HG03442 (cell line): Measurements from ENCODE around the gene PTH1R.

Experiments
- ATAC-seq: cut with Tn5 transposase; IDR thresholded peaks from one replicate; pipeline ENCODE4 v1.9.1; 2021; ENCODE audit warnings: mild to moderate bottlenecking, moderate library complexity; ENCODE audit not compliant: unreplicated experiment

PTH1R gene

DNA sequence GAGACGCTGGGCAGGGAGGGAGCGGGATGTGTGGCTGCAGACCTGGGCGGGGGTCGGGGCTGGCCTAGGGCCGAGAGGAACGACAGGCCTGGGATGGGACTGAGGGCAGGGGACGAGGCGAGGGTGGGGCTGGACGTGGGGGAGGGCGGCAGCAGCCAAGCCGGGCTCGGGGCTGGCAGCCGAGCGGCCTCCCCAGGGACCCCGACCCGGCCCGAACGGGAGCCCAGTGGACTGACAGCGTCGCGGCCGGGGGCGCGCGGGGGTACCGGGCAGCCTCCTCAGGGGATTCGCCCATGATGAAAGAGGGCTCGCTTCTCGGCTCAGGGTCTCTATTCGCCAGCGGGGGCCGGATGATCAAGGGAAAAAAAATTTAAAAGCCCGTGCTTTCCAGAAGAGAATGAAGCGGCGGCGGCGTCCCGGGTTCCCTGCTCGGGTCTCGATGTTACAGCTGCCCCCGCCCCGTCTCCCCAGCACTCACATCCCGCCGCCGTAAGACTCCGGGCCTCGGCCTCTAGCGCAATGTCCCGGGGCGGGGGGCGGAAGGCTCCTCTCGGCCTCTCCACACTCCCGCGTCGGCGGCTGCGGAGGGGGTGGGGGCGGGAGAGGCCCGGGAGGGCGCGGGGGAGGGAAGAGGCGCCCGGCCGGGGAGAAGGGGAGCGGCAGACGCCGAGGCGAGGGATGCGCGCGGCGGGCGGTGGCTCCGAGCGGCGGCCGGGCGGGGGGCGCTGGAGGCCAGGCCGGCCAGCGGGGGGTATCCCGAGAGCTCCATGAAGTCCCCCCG is 4.3 kb downstream of the PTH1R start:
- no peak for ATAC-seq

DNA sequence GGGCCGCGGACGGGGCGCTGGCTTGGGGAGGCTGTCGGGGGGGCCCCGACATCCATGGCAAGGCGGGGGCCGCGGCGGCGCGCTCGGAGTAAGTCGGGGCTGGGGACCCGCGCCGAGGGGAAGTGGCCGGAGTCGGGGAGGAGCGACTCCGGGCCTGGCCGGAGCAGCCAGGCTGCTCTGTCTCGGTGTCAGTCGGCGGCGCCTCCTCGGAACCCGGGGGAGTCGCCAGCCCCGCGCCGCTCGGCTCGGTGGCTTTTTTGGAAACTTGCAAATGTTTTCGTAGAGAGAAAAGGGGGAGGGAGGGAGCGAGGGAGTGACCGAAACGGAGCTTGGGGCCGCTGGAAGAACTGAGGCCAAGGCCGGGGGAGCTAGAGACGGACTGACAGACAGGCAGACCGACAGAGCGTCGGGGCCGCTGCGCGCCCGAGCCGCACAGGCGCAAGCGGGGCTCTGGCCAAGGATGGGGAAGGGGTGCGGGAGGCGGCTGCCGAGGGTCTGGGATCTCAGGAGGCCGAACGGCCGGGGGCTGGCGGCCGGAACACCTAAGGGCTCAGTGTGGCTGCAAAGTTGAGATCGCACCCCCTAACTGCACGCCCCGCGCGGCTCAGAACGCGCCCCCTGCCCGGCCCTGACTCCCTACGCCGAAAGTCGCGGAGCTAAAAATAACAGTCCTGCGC is 5.0 kb downstream of the PTH1R start:
- ATAC-seq: no peak

DNA sequence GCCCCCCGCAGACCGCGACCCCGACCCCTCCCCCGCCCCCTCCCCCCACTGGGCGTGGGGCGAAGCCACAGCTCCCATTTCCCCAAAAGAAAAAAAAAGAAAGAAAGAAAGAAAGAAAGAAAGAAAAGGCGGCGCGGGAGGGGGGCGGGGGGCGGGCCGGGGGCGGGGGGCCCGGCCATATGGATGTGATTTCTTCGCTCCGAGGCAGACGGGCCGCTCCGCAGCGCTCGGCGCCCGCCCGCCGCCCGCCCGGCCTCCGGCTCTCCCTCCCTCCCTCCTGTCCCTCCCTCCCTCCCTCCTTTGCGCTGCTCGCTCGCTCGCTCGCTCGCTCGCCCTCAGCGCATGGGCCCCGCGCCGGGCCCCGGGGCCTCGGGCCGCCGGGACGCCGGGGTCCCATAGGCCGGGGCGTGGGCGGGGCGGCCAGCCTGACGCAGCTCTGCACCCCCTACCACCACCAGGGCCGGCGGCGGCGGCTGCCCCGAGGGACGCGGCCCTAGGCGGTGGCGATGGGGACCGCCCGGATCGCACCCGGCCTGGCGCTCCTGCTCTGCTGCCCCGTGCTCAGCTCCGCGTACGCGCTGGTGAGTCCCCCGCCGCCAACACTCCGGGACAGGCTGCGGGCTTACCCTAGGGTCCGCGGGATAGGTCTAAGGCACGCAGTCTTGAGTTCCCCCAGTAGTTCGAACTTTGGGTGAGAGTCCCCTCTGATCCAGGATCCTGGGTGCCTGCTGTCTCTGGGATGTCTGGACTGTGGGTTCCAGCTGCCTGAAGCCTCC is 5.7 kb downstream of the PTH1R start:
- no peak for ATAC-seq

DNA sequence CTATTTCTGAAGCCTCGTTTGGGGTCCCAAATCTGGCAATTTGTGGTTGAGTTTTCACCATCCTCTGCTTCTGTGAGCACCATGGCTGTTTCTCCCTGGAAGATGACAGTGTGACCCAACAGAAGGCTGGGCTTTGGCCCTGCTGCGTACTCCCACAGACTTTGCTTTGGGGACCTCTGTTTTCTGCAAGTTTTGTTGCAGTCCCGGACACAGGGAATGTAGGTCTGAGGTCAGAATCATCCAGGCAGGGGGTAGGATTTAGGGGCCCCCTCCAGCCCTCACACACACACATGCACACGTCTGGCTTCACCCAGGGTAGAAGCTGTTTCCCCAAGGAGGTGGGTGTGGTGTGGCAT is 6.3 kb downstream of the PTH1R start:
- ATAC-seq: no peak

DNA sequence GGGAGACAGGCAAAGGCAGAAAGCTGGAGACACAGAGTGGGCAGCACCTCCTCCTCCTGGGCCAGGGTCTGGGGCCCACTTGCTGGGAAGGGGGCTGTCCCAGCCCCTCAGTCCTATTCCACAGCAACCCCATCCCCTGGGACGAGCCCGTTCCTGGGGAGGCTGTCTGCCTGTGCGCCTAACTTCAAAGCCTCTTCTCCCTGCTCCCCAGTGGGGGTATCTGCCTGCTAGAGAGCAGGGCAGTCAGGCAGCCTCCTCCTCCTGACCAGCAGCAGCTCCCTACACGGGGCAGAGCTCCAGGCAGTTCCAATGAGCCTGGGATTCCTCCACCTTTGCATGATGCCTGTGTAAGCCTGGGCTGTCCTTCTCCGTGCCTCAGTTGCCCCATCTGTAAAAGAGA is 6.9 kb downstream of the PTH1R start:
- no peak for ATAC-seq

DNA sequence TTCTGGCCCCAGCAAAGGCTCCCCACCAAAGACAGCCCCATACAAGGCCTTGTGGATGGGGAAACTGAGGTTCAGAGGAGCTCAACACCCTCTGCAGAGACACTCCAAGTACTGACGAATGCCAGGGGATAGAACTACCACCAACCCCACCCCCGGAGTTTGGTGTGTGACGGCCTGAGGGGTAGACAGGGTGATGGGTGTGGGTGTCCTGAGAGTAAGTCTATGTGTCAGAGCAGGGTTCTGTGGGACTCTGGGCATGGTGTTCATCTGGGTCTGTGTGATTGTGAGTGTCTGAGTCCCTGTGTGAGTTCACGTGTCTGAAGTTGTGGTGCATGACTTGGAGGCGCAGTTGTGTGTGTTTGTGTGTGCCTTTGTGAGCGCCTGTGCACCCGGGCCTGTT is 7.4 kb downstream of the PTH1R start:
- ATAC-seq: no peak

DNA sequence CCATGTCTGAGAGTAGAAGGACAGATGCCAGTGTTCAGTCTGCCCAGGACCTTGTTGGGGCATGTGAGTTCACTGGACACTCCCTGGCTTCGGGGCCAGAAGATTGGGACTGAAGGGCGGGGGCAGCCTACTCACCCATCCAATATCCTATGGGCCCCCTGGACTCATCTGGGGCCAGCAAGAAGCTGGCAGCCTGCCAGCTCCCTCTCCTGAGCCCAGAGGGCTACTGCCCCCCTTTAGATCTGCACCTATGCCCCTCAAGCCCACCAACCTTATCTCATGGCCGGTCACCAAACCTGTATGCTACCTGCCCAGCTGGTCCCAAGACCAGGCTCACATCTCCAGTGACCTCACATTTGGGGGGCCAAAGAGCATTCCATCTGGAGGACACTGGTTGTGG is 8.1 kb downstream of the PTH1R start:
- no peak for ATAC-seq

DNA sequence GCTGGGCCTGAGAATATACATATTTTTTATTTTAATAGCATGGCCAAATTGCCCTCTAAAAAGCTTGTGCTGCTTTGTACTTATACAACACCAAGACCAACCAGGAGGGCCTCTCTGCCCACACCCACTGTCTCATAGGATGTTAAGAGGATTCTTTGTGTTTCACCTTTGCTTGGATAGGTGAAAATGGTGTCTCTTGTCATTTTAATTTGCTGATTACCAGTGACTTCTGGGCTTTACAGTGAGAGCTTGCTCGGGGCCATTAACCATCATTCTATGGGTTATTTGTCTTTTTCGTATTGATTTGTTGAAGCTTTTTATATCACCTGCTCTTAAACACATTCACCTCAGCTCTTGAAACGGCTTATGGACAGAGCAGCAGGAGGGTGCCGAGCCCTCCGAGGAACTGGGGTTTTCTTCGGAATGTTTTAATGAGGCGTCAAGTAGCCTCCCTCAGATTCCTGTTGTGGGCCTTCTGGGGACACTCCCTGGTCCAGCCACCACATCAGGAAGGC is 10.5 kb downstream of the PTH1R start:
- ATAC-seq: no peak

DNA sequence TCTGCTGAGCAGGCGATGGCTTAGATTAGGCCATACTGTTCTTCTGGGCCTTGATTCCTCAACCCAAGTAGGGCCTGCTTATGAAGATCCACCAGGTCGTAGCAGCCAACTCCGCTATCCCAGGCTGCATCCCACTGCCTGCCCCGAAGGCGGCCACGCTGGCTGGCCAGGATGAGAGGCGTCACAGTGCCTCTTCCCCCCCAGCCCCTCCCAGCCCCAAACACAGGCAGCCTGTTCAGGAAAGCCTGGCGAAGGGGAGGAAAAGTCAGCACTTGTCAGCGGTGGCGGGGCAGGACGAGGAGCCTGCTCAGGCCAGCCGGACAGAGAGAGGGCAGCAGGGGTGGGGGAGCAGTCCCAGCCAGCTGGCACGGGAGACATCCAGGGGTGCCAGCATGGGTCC is 11.2 kb downstream of the PTH1R start:
- ATAC-seq: no peak

DNA sequence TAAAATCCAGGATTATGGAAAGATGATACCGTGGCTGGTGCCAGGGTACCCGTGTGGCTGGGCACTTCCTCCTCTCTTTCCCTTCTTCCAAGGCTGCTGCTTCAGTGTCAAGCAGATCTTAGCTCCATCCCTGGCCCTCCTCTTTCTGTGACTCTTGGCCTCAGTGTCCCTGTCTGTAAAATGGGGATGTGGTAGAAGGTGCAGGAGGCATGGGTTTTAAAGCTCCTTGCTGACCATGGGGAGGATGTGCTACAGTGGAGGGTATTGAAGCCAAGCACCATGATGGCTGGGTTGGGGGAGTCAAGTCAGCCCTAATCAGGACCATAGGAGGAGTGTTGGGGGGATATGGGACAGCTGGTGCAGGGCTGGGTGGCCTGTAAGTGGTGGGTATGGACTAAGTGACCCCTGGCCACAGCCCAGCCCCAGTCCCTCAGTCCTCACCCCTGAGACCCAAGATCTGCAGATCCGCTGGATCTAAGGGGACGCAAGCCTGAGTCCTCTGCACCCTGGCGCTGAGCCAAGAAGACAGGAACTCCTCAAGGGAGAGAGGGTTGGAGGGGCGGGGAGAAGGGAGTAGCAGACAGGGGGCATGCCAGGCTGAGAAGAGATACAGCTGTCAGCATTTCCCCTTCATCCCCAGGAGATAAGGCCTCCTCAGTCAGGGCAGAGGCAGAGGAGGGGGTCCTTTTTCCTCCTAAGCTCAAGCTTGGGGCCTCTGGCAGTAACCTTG is 12.0 kb downstream of the PTH1R start:
- no peak for ATAC-seq

DNA sequence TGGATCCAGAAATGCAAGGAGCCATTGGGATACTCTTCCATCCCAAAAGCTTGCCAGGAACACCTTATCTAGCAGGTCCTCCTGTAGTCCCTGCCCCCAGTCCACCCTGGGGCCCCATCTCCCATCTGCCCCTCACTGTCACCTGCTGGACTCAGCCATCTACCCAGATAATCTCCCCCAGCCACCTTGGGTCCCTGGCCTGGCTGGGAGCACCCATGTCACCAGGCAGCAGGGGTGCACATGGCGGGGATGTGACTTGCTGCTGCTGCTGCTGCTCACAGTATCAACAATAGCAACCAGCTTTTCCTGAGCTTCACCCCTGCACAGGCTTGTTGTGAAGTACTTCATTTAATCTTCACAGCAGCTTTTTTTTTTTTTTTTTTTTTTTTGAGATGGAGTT is 12.6 kb downstream of the PTH1R start:
- ATAC-seq: no peak

DNA sequence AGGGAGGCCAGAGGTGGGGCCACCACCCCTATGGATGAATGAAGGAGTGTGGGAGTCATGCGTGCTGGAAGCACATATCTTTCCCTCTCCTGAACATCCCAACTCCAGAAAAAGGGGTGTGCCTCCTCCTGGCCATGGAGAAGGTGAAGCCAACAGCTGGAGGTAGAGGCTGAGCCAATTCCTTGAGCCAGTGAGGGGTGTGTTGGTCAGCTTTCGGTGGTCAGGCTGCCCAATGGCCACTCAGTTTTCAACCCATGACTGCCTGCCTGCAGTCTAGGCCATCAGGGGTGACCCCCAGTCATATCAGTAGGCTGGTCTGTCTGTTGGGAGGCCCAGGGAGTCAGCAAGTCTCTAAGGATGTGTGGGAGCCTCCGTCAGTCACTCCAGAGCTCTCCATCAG is 13.6 kb downstream of the PTH1R start:
- ATAC-seq: no peak

DNA sequence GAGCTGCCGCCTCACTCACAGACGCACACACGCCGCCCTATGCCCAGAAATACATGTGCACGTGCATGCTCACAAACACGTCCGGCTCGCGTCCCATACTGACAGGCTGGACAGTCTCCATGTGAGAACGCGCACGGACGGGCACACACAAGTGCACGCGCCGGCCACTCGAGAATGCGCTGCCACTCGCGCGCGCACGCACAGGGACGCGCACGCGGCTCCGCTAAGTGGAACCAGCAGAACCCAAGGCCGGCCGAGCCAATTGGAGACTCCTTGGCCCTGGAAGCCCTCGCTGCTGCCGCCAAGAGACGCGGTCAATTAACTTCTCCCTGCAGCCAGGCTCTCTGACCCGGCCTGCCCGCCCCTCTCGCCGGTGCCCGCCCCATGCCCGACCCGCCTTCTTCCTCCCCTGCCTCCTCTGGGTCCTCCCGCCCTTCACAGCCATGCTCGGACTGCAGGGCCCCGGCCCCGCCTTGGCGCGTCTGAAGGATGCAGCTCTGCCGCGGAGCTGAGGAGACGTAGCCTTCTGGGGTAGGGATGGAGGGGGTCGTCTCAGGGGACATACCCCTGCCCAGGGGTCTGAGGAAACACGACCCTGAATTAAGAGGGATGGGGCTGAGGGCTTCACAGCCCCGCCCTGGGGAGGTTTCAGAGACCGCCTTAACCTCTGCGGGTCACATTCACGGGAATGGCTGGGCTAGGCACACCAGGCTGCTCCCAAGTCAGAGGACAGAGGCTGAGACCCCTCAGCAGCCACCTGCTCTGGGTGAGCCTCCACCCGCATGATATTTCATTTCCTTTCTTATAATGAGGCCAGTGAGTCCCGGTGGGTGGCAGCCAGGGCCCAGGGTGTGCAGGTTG is 15.0 kb downstream of the PTH1R start:
- ATAC-seq: no peak

DNA sequence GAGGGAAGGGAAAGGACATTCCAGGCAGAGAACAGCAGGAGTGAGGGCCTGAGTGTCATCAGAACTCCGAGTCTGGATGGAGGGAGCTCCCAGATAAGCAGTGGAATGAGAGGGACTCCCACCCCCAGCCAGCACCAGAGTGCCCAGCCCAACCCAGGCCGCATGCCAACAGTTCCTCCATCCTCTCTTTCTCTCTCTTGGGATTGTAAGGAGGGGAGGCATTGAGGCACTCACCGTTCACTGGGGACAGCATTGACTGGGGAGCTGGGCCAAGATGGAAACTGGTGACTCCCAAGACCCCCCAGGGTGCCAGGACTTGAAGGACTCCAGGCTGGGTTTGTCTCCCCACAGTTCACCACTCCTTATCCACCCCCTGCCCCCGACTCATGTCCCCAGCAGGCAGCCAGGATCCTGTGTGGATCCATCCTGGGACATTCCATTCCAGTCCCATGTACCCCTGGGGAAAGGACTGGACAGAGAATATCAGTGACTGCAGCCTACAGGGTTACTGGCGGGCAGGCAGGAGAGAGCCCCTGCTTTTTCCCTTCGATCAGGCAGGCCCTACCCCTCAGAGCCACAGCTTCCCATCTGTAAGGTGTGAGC is 15.7 kb downstream of the PTH1R start:
- no peak for ATAC-seq

DNA sequence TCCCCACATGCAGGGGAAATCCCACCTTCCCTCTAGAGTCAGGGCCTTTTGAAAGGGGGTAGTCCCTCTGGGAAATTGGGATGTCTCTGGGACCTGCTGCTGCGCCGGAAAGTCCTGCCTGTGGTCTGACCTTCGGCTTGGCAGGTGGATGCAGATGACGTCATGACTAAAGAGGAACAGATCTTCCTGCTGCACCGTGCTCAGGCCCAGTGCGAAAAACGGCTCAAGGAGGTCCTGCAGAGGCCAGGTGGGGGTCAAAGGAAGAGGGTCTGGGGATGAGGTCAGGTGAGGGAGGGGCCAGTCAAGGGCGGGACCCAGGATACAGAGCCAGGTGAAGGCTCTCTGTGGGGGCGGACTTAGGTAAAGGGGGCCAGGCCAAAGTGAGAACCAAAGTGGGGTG is 16.2 kb downstream of the PTH1R start:
- ATAC-seq: no peak

DNA sequence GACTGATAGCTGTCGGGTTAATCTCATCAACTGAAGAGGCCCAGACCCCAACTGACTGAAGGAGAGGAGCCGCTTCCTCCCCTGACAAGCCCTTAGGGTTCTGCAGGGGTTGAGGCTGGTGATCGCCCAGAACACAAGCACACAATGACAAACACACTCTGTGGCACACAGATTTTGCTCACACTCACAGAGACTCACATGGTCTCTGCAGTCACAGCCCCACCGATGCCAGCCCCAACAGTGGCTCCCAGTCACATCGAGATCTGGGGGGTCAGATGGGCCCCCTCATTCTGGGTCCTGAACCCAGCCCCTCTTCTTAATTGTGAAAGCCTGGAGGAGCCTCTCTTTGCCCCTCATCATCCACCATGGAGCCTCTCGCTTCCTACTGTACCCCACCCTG is 16.7 kb downstream of the PTH1R start:
- no peak for ATAC-seq

DNA sequence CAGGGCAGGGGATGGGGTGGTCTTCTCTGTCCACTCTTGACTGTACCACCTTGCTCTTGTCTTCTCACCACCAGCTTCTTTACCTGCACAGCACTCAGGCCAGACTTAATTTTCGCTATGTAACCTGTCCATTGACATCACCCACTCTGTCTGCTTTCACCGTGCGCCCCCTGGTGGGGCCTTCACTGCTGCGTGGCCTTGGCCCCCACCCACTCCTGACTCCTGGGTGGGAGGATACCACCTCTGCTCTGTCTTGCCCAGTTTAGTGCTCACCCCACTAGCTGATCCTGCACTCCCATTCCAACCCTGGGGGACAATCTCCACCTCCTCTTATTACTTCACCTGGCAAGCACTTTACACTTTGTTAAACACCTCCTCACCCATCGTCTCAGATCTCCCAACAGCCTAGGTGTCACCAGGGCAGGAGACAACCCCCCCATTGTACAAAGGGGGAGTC is 17.7 kb downstream of the PTH1R start:
- ATAC-seq: no peak

DNA sequence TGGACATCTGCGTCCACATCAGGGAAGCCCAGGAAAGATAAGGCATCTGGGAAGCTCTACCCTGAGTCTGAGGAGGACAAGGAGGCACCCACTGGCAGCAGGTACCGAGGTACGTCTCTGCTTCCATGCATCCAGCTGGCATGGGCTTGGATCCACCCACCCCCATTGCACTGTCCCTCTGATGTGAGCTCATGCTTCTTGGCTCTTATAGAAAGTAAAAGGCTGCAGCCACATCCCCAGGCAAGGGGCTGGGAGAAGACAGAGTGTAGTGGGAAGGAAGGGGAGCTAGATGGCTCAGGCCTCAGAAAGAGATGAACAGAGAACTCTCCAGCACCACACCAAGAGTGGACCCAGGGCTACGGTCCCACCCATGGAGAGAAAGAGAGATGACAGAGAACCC is 18.2 kb downstream of the PTH1R start:
- ATAC-seq: no peak

DNA sequence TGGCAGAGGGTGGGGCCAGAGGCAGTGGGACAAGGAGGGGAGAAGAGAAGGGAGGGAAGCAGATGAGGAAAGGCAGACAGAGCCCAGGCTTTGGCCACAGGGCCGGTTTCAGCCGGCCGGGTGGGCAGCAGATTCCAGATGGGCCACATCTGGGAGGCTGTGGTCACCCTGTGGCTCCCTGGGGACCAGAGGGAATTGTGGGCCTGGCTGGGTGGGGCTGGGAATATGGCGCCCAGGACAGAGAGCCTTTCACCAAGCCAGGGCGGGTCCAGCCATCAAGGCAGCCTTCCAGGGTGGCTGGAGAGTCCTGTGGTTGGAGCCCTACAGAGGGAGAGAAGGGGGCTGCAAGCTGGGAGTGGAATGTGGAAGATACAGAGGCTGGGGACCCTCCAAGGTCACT is 18.9 kb downstream of the PTH1R start:
- ATAC-seq: no peak

DNA sequence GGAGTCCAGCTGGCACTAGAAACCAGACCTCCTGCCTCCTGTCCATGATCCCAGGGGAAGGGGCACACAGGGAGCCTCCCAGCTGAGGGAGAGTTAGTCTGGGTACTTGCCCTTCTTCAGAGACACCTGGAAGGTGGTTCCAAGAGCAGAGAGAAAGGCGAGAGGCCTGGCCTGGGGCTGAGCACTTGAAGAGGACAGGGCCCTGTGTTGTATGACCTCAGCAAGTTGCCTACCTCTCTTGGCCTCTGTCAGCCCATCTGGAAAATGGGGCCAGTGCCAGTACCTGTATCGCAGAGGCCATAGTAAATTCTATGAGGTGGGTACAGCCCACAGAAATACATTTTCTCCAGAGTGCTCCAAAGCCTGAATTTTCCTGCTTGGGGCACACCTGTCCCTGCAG is 19.5 kb downstream of the PTH1R start:
- ATAC-seq: no peak
